ENCODE data around the gene VWDE. TPM values are rescaled to one million over a fixed set of nuclear protein-coding genes. Genes with fewer than 3 reads are reported as not detected.

The VWDE gene
- polyA plus RNA-seq, 2 of the 4 experiments (the other 2 are of a cell fraction): 1.2 to 2.4 TPM

DNA sequence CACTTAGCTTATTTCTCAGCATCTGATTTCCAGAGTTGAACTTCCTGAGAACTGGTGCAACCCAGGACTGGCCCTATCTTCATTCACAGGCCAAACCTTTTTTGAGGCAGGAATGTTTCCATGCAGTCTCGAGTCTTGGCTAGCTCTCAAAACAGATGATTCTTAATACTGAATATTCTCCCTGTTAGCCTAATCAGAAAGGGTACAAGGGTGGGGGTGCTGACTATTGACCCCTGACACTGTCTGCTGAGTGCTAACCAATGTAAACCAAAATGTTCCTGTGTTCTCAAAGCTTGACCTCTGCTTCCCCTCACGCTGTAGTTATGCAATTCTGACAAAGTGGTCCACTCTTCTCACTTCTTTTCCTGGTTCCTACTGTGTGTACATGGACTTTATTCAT is 25.3 kb downstream of the VWDE start:
- TF ChIP-seq ZSCAN20 (CRISPR knock-in tag; IDR thresholded peaks at IDR 0.05): no peak
- TF ChIP-seq, protein P1, sequence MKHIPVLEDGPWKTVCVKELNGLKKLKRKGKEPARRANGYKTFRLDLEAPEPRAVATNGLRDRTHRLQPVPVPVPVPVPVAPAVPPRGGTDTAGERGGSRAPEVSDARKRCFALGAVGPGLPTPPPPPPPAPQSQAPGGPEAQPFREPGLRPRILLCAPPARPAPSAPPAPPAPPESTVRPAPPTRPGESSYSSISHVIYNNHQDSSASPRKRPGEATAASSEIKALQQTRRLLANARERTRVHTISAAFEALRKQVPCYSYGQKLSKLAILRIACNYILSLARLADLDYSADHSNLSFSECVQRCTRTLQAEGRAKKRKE (CRISPR knock-in tag; IDR thresholded peaks at IDR 0.05; ENCODE audit: low read depth): no peak
- TF ChIP-seq MAFK (IDR thresholded peaks at IDR 0.05; ENCODE audit: partially characterized antibody): no peak
- no peak for TF ChIP-seq KDM1A (IDR thresholded peaks at IDR 0.05; ENCODE audit: low read depth)
- no peak for TF ChIP-seq PHF8 (IDR thresholded peaks at IDR 0.05; ENCODE audit: borderline replicate concordance, low read depth)
- TF ChIP-seq NPAS2 (CRISPR knock-in tag; IDR thresholded peaks at IDR 0.05; ENCODE audit: borderline replicate concordance): no peak
- TF ChIP-seq GATA3 (IDR thresholded peaks at IDR 0.05; ENCODE audit: borderline replicate concordance): no peak
- TF ChIP-seq, protein P2, sequence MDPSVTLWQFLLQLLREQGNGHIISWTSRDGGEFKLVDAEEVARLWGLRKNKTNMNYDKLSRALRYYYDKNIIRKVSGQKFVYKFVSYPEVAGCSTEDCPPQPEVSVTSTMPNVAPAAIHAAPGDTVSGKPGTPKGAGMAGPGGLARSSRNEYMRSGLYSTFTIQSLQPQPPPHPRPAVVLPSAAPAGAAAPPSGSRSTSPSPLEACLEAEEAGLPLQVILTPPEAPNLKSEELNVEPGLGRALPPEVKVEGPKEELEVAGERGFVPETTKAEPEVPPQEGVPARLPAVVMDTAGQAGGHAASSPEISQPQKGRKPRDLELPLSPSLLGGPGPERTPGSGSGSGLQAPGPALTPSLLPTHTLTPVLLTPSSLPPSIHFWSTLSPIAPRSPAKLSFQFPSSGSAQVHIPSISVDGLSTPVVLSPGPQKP (IDR thresholded peaks at IDR 0.05; ENCODE audit: low read depth, low read length): no peak
- TF ChIP-seq CHD4 (IDR thresholded peaks at IDR 0.05; ENCODE audit: borderline replicate concordance): no peak
- no peak for TF ChIP-seq HDAC2 (IDR thresholded peaks at IDR 0.05)
- no peak for TF ChIP-seq CBX8 (IDR thresholded peaks at IDR 0.05)
- no peak for TF ChIP-seq RCOR1 (IDR thresholded peaks at IDR 0.05; ENCODE audit: low read depth, low read length)
- no peak for TF ChIP-seq ZFP36 (IDR thresholded peaks at IDR 0.05; ENCODE audit: borderline replicate concordance, partially characterized antibody)
- TF ChIP-seq MYC (IDR thresholded peaks at IDR 0.05; ENCODE audit: borderline replicate concordance, low read length): no peak
- no peak for TF ChIP-seq HOXA7 (CRISPR knock-in tag; IDR thresholded peaks at IDR 0.05)
- TF ChIP-seq, protein P3, sequence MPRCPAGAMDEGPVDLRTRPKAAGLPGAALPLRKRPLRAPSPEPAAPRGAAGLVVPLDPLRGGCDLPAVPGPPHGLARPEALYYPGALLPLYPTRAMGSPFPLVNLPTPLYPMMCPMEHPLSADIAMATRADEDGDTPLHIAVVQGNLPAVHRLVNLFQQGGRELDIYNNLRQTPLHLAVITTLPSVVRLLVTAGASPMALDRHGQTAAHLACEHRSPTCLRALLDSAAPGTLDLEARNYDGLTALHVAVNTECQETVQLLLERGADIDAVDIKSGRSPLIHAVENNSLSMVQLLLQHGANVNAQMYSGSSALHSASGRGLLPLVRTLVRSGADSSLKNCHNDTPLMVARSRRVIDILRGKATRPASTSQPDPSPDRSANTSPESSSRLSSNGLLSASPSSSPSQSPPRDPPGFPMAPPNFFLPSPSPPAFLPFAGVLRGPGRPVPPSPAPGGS (IDR thresholded peaks at IDR 0.05): no peak
- TF ChIP-seq RARB (CRISPR knock-in tag; IDR thresholded peaks at IDR 0.05): no peak
- TF ChIP-seq, protein P4, sequence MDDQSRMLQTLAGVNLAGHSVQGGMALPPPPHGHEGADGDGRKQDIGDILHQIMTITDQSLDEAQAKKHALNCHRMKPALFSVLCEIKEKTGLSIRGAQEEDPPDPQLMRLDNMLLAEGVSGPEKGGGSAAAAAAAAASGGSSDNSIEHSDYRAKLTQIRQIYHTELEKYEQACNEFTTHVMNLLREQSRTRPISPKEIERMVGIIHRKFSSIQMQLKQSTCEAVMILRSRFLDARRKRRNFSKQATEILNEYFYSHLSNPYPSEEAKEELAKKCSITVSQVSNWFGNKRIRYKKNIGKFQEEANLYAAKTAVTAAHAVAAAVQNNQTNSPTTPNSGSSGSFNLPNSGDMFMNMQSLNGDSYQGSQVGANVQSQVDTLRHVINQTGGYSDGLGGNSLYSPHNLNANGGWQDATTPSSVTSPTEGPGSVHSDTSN (IDR thresholded peaks at IDR 0.05): no peak
- FAIRE-seq (no peak), DNase-seq (ENCODE audit: low read depth in 1 of 2, low spot score in 1 of 2) (no peak), ATAC-seq (no peak)
- no peak overlapping the region for H3K4me3 ChIP-seq
- H3K9me3 ChIP-seq: no peaks in the 10 kb centered on the region
- H3K27ac ChIP-seq: no peak overlapping the region
- no peak overlapping the region for H3K4me2 ChIP-seq
- CTCF ChIA-PET: interaction anchor here (0.6 to 1.5 kb wide), 2 partner anchors 11 to 68 kb away, joined by 3 to 8 read pairs; no protein-coding TSS in a partner anchor
- no peaks in the 10 kb centered on the region for H3K4me1 ChIP-seq
- 68% methylated on average over 2 of the region's 2 CpGs for WGBS (ENCODE audit: missing lambda C conversion rate)
- POLR2A ChIA-PET: no interaction called here

DNA sequence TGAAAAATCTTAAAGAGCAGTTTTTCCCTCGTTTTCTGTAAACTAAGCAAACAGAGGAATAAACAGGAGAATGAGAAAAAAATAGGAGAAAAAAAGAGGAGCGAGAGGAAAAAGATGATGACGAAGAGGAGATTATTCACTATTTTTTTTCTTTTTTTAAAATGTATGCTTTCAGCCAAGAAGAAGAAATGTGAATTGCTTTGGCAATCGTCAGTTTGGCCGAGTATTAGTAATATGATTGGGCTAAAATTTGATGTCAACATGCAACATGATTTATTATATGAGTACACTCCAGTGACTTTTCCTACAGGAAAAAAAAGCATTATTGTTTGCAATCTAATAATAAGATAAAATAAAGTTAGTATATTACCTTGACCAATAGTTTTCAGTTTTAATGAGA is 26.3 kb downstream of the VWDE start:
- Histone ChIP-seq H3K4me1 (no peaks in the 10 kb centered on the region), H3K9me3 (no peaks in the 10 kb centered on the region), H3K4me2 (no peak overlapping the region), H3K4me3 (no peak overlapping the region), H3K27ac (no peak overlapping the region)
- ATAC-seq (no peak), DNase-seq (ENCODE audit: low read depth in 1 of 2, low spot score in 1 of 2) (no peak), FAIRE-seq (no peak)
- ChIA-PET POLR2A (no interaction called here), CTCF (no interaction called here)
- no peak for TF ChIP-seq BHLHE40 (IDR thresholded peaks at IDR 0.05; ENCODE audit: low read depth, low read length)
- no peak for TF ChIP-seq MAFK (IDR thresholded peaks at IDR 0.05; ENCODE audit: partially characterized antibody)
- TF ChIP-seq, protein P2 (IDR thresholded peaks at IDR 0.05; ENCODE audit: low read depth, low read length): no peak
- TF ChIP-seq, protein P5, sequence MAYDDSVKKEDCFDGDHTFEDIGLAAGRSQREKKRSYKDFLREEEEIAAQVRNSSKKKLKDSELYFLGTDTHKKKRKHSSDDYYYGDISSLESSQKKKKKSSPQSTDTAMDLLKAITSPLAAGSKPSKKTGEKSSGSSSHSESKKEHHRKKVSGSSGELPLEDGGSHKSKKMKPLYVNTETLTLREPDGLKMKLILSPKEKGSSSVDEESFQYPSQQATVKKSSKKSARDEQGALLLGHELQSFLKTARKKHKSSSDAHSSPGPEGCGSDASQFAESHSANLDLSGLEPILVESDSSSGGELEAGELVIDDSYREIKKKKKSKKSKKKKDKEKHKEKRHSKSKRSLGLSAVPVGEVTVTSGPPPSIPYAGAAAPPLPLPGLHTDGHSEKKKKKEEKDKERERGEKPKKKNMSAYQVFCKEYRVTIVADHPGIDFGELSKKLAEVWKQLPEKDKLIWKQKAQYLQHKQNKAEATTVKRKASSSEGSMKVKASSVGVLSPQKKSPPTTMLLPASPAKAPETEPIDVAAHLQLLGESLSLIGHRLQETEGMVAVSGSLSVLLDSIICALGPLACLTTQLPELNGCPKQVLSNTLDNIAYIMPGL (CRISPR knock-in tag; IDR thresholded peaks at IDR 0.05; ENCODE audit: borderline replicate concordance): no peak
- no peak for TF ChIP-seq KDM1A (IDR thresholded peaks at IDR 0.05; ENCODE audit: low read depth)
- TF ChIP-seq EP300 (IDR thresholded peaks at IDR 0.05): no peak
- TF ChIP-seq NFE2L2 (conservative IDR thresholded peaks at IDR 0.05; ENCODE audit: low read length): no peak
- TF ChIP-seq, protein P4 (IDR thresholded peaks at IDR 0.05): no peak
- TF ChIP-seq ZC3H11A (IDR thresholded peaks at IDR 0.05): no peak
- TF ChIP-seq TP53 (CRISPR knock-in tag; IDR thresholded peaks at IDR 0.05): no peak
- no peak for TF ChIP-seq ZSCAN20 (CRISPR knock-in tag; IDR thresholded peaks at IDR 0.05)
- TF ChIP-seq HOXB13 (CRISPR knock-in tag; IDR thresholded peaks at IDR 0.05; ENCODE audit: low read depth): no peak
- no peak for TF ChIP-seq RFX5 (IDR thresholded peaks at IDR 0.05)
- WGBS (ENCODE audit: missing lambda C conversion rate): 74% methylated on average over 5 of the region's 5 CpGs
